Measurements from ENCODE around the gene GAB2.
"Not testable (repeated sequence)": the region's sequence is repeated elsewhere in the genome, so short reads cannot be mapped to it uniquely, and the experiment has no call there.

Gene GAB2

GRCh38 chr11:78304201-78304600, 113.4 kb downstream of the GAB2 start:
- DNase-seq = no peak

- DNase-seq = no peak
Observed at GRCh38 chr11:78300108-78300839, 117.3 kb downstream of the GAB2 start.

GRCh38 chr11:78299000-78299710, 118.5 kb downstream of the GAB2 start:
- DNase-seq = no peak

GRCh38 chr11:78298291-78298771, 119.3 kb downstream of the GAB2 start:
- no peak for DNase-seq

- no peak for DNase-seq
Observed at GRCh38 chr11:78295991-78296930, 121.4 kb downstream of the GAB2 start.

GRCh38 chr11:78295347-78295746, 122.3 kb downstream of the GAB2 start:
- DNase-seq = no peak

GRCh38 chr11:78294100-78294499, 123.5 kb downstream of the GAB2 start:
- not testable (repeated sequence) for DNase-seq

- no peak for DNase-seq
Observed at GRCh38 chr11:78293536-78293935, 124.1 kb downstream of the GAB2 start.

- no peak for DNase-seq
Observed at GRCh38 chr11:78292109-78292803, 125.4 kb downstream of the GAB2 start.

- DNase-seq = no peak
Observed at GRCh38 chr11:78291503-78292108, 126.0 kb downstream of the GAB2 start.

- no peak for DNase-seq
Observed at GRCh38 chr11:78290293-78291176, 127.1 kb downstream of the GAB2 start.

- no peak for DNase-seq
Observed at GRCh38 chr11:78289552-78290292, 127.9 kb downstream of the GAB2 start.

- no peak for DNase-seq
Observed at GRCh38 chr11:78284260-78284659, 133.4 kb downstream of the GAB2 start.

GRCh38 chr11:78282821-78283220, 134.8 kb downstream of the GAB2 start:
- DNase-seq = peak; percentile 55

GRCh38 chr11:78281511-78281910, 136.1 kb downstream of the GAB2 start:
- no peak for DNase-seq

GRCh38 chr11:78277314-78277994, 140.2 kb downstream of the GAB2 start:
- DNase-seq = peak; percentile 94

- DNase-seq = no peak
Observed at GRCh38 chr11:78276311-78276710, 141.3 kb downstream of the GAB2 start.

GRCh38 chr11:78274739-78275138, 142.9 kb downstream of the GAB2 start:
- DNase-seq = no peak

- DNase-seq = not testable (repeated sequence)
Observed at GRCh38 chr11:78272625-78273269, 144.9 kb downstream of the GAB2 start.
